Bronchial epithelial cell (primary cell): ENCODE results near the gene RUSF1. TPM values are rescaled to one million over a fixed set of nuclear protein-coding genes. Genes with fewer than 3 reads are reported as not detected.
A peak's percentile ranks its signal among the peaks of the same experiment; 100 is the strongest.

Experiments
- DNase-seq: peaks from one replicate; pipeline ENCODE4 v3.0.0-alpha.2; 2010; ENCODE audit warnings: low read depth
- FAIRE-seq: peaks from 2 replicates; lab custom pipeline; 2011; peaks lifted over from hg19 to GRCh38; lab: Jason Lieb, UNC
- H3K27me3 ChIP-seq: 2 replicates; pipeline ENCODE4 v1.5.1; 2011; ENCODE audit warnings: low read length; ENCODE audit not compliant: control insufficient read depth, insufficient read depth
- H3K36me3 ChIP-seq: 2 replicates; pipeline ENCODE4 v1.5.1; 2011; ENCODE audit warnings: low read length; ENCODE audit not compliant: control insufficient read depth, insufficient read depth
- H3K4me3 ChIP-seq: 2 replicates; pipeline ENCODE4 v1.5.1; 2011; ENCODE audit warnings: mild to moderate bottlenecking, low read depth, low read length, control low read depth
- total RNA-seq: library from RNA; depleted of rRNA; stranded (reverse); fragments of >200 nt; gene quantifications from 2 replicates; pipeline ENCODE4 v1.2.1, GENCODE V29; 2014
- TF ChIP-seq, protein P1 (sequence below): IDR thresholded peaks from 2 replicates; pipeline ENCODE4 v1.5.1; 2011; ENCODE audit warnings: mild to moderate bottlenecking, moderate library complexity, low read length, control low read depth, inconsistent platforms; ENCODE audit not compliant: insufficient read depth, severe bottlenecking

Gene RUSF1
- total RNA-seq, 1 donor from 2014 or later, result 26.9 TPM

DNA sequence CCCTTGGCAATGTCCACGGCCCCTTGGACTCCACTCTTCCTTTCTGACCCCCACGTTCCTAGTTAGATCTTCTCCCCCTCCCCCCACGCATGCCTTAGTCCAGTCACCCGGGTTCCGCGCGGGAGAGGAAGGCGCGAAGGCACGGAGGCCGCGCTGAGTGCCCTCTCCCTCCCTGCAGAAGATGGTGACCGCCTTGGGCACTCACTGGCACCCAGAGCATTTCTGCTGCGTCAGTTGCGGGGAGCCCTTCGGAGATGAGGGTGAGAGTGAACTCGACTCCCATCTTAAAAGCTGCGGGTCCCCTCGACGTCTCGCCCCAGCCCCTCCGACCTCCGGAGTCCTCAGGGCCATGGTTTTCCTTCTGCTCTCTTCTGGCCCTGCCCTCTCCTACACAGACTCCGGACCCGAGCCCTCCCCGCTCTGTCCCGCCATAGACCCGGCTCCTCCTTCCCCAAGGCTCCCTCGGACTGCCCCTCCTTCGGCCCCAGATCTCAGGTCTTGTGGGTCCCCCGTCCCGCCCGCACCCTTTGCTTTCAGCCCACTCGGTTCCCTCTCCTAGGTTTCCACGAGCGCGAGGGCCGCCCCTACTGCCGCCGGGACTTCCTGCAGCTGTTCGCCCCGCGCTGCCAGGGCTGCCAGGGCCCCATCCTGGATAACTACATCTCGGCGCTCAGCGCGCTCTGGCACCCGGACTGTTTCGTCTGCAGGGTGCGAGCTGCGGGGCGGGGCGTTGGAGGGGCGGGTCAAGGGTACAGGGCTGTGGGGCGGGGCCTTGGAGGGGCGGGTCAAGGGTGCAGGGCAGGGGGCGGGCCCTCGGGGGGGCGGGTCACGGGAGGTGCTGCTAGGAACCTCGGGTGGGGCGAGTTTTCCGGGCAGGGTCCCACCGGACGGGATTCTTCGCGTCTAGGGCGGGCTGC is 31.6 kb downstream of the RUSF1 start:
- DNase-seq, result no peak
- no peak for FAIRE-seq
- Histone ChIP-seq H3K4me3 (peak overlapping the region; percentile 12), H3K36me3 (peaks cover 23% of the 10 kb centered on the region), H3K27me3 (no peaks in the 10 kb centered on the region)
- TF ChIP-seq, protein P1, sequence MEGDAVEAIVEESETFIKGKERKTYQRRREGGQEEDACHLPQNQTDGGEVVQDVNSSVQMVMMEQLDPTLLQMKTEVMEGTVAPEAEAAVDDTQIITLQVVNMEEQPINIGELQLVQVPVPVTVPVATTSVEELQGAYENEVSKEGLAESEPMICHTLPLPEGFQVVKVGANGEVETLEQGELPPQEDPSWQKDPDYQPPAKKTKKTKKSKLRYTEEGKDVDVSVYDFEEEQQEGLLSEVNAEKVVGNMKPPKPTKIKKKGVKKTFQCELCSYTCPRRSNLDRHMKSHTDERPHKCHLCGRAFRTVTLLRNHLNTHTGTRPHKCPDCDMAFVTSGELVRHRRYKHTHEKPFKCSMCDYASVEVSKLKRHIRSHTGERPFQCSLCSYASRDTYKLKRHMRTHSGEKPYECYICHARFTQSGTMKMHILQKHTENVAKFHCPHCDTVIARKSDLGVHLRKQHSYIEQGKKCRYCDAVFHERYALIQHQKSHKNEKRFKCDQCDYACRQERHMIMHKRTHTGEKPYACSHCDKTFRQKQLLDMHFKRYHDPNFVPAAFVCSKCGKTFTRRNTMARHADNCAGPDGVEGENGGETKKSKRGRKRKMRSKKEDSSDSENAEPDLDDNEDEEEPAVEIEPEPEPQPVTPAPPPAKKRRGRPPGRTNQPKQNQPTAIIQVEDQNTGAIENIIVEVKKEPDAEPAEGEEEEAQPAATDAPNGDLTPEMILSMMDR, result no peak

DNA sequence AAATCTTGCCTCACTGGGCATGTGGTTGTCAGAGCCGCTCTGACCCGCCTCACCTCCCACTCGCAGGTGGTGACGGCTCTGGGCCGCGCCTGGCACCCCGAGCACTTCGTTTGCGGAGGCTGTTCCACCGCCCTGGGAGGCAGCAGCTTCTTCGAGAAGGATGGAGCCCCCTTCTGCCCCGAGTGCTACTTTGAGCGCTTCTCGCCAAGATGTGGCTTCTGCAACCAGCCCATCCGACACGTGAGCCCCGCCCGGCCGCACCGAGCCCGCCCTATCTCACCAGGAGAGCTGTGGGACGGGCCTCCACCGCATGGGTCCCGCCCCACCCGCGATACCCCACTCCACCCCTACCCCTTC is 32.3 kb downstream of the RUSF1 start:
- H3K27me3 ChIP-seq, result no peaks in the 10 kb centered on the region
- TF ChIP-seq, protein P1, result no peak
- FAIRE-seq, result no peak
- peaks cover 23% of the 10 kb centered on the region for H3K36me3 ChIP-seq
- DNase-seq, result no peak
- no peak overlapping the region for H3K4me3 ChIP-seq

DNA sequence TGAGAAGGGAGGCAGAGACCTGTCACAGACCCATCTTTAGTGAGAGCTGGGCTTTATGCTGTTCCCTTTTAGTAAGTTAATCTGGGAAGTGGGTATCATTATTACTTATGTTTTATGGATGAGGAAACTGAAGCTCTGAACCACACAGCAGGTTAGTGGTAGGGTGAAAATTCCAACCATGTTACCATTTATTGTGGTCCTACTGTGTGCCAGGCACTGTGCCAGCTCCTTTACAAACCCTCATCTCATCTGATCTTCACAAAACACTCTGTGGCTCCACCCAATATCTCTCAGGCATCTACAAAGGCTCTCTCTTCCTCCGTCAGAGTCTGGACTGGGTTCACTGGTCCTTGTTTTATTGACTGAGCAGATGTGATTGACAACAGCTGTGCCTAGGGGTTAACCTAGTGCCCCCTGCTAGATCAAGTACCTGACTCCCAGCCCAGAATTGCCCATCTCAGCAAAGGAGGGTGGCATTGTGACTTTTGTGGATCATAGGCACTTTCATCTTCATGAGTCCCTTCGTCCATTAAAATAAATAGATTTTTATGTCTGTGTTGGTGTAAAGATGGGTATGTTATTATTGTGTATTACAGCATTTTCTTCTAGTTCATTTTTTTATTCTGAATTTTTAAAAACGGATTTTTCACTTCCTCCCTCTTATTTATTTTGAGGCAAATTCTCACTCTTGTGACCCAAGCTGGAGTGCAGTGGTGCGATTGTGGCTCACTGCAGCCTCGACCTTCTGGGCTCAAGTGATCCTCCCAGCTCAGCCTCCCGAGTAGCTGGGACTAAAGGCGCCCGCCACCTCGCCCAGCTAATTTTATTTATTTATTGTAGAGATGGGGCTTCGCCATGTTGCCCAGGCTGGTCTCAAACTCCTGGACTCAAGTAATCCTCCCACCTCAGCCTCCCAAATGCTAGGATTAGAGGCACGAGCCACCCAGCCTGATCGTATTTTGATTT is 33.1 kb downstream of the RUSF1 start:
- FAIRE-seq, result no peak

DNA sequence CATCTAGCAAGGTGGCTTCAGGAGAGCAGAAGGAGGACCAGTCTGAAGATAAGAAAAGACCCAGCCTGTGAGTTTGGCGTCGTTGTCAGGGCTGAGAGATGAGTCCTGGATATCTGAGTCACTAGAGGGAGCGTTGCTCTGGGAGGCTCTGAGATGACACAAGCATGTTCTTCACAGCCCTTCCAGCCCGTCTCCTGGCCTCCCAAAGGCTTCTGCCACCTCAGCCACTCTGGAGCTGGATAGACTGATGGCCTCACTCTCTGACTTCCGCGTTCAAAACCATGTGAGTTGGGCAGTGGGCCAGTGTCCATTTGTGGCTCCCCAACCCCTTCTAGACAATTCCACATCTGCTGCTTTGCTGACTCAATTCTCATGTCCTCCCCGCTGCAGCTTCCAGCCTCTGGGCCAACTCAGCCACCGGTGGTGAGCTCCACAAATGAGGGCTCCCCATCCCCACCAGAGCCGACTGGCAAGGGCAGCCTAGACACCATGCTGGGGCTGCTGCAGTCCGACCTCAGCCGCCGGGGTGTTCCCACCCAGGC is 33.9 kb downstream of the RUSF1 start:
- TF ChIP-seq, protein P1, result no peak
- DNase-seq, result no peak
- no peak for FAIRE-seq
- H3K4me3 ChIP-seq, result no peak overlapping the region
- peaks cover 23% of the 10 kb centered on the region for H3K36me3 ChIP-seq
- no peaks in the 10 kb centered on the region for H3K27me3 ChIP-seq

More for the DNA sequence above, 33.1 kb downstream of the RUSF1 start:
- H3K27me3 ChIP-seq, result no peaks in the 10 kb centered on the region
- no peak for DNase-seq
- TF ChIP-seq, protein P1, result no peak
- H3K4me3 ChIP-seq, result no peak overlapping the region
- H3K36me3 ChIP-seq, result peaks cover 23% of the 10 kb centered on the region

DNA sequence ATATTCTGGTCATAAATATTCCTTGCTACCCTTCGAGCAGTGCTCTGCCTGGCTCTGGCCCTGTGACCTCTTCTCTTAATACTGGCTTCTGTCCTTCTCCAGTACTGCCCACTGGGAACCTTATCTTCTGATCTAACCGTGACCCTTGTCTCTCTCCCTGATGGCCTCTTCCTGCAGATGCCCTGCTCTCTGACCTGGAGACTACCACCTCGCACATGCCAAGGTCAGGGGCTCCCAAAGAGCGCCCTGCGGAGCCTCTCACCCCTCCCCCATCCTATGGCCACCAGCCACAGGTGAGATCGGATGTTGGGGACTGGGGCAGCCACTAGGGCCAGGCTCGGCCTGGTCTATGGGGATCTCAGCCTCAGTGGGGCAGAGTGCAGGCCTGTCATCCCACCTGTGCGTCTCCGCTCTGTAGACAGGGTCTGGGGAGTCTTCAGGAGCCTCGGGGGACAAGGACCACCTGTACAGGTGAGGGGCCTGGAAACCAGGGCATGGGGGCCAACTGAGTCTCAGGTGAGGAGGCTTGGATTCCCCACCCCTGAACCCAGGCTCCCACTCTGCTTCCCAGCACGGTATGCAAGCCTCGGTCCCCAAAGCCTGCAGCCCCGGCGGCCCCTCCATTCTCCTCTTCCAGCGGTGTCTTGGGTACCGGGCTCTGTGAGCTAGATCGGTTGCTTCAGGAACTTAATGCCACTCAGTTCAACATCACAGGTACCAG is 34.8 kb downstream of the RUSF1 start:
- H3K36me3 ChIP-seq, result peaks cover 23% of the 10 kb centered on the region
- no peak overlapping the region for H3K4me3 ChIP-seq
- no peaks in the 10 kb centered on the region for H3K27me3 ChIP-seq
- TF ChIP-seq, protein P1, result no peak
- FAIRE-seq, result no peak
- no peak for DNase-seq
